Activated B cell treated with CpG ODN at 0.5 μM for 24 hours (primary cell): ENCODE results near the gene MMP20. TPM values are rescaled to one million over a fixed set of nuclear protein-coding genes. Genes with fewer than 3 reads are reported as not detected.

Experiments used
- ATAC-seq: fragments of 200-7000 bp; cut with Tn5 transposase; one replicate; pipeline ENCODE4 v1.10.0; 2021; ENCODE audit warnings: low read depth, mild to moderate bottlenecking, moderate library complexity
- CTCF ChIA-PET: fragments of 350-600 bp; sonication (Branson Sonifier 250); formaldehyde crosslinking; loops from one replicate; lab custom pipeline; 2021; ENCODE audit warnings: antibody characterized with exemption; lab: Charles Lee
- POLR2A ChIA-PET: fragments of 350-600 bp; sonication (Branson Sonifier 250); formaldehyde crosslinking; loops from one replicate; lab custom pipeline; 2021; ENCODE audit warnings: antibody characterized with exemption; lab: Charles Lee
- DNase-seq: peaks from one replicate; pipeline ENCODE4 v3.0.0; 2022
- H3K27ac Mint-ChIP-seq: one replicate; pipeline ENCODE4 v1.8.0; 2020; ENCODE audit warnings: mixed read lengths
- H3K27me3 Mint-ChIP-seq: one replicate; pipeline ENCODE4 v1.8.0; 2021; ENCODE audit warnings: mixed read lengths
- H3K36me3 Mint-ChIP-seq: one replicate; pipeline ENCODE4 v1.8.0; 2021; ENCODE audit warnings: low read depth, mixed read lengths
- H3K4me1 Mint-ChIP-seq: one replicate; pipeline ENCODE4 v1.8.0; 2021; ENCODE audit warnings: mixed read lengths
- H3K4me3 Mint-ChIP-seq: one replicate; pipeline ENCODE4 v1.8.0; 2020; ENCODE audit warnings: mild to moderate bottlenecking, mixed read lengths
- H3K9me3 Mint-ChIP-seq: one replicate; pipeline ENCODE4 v1.8.0; 2020; ENCODE audit warnings: mixed read lengths
- CTCF ChIP-seq: fragments of 200-600 bp; IDR thresholded peaks from one replicate; pipeline ENCODE4 v1.8.0; 2022; ENCODE audit warnings: antibody characterized with exemption, mild to moderate bottlenecking
- intact Hi-C: fragments of 100-400 bp; cut with micrococcal nuclease; formaldehyde crosslinking; loops from one replicate; pipeline ENCODE4 v1.15.1; 2024
- total RNA-seq: library from RNA; stranded (reverse); gene quantifications from 2 replicates; pipeline ENCODE4 v1.2.3, GENCODE V29; 2022

Gene MMP20
- total RNA-seq, 1 donor from 2014 or later, result not detected

GRCh38 chr11:102528618-102529017 is 96.5 kb downstream of the MMP20 start:
- ChIA-PET POLR2A (no interaction called here), CTCF (no interaction called here)
- ATAC-seq, result no peak
- Mint-ChIP-seq H3K27ac (no peak overlapping the region), H3K4me1 (peaks cover 9% of the 10 kb centered on the region), H3K27me3 (no peaks in the 10 kb centered on the region), H3K36me3 (no peaks in the 10 kb centered on the region), H3K4me3 (no peak overlapping the region), H3K9me3 (no peaks in the 10 kb centered on the region)
- intact Hi-C loops, result loop anchor here (2.0 kb wide), 1 partner anchor 18 kb away; no protein-coding TSS in a partner anchor
- TF ChIP-seq CTCF, result no peak
- DNase-seq, result no peak

- no peak overlapping the region for H3K4me3 Mint-ChIP-seq
These were observed 97.4 kb downstream of the MMP20 start for GRCh38 chr11:102527684-102528083.

GRCh38 chr11:102527041-102527440 is 98.1 kb downstream of the MMP20 start:
- ATAC-seq, result no peak
- no peaks in the 10 kb centered on the region for H3K9me3 Mint-ChIP-seq
- no peak for DNase-seq

More at GRCh38 chr11:102527684-102528083, 97.4 kb downstream of the MMP20 start:
- ATAC-seq (no peak), DNase-seq (no peak)
- Mint-ChIP-seq H3K4me1 (peaks cover 15% of the 10 kb centered on the region), H3K36me3 (no peaks in the 10 kb centered on the region), H3K27ac (no peak overlapping the region), H3K9me3 (no peaks in the 10 kb centered on the region), H3K27me3 (no peaks in the 10 kb centered on the region)
- ChIA-PET CTCF (no interaction called here), POLR2A (no interaction called here)
- intact Hi-C loops, result loop anchor here (2.0 kb wide), 1 partner anchor 19 kb away; no protein-coding TSS in a partner anchor
- no peak for TF ChIP-seq CTCF

More at GRCh38 chr11:102527041-102527440, 98.1 kb downstream of the MMP20 start:
- intact Hi-C loops, result no loop called here
- TF ChIP-seq CTCF, result no peak
- Mint-ChIP-seq H3K4me3 (no peak overlapping the region), H3K36me3 (no peaks in the 10 kb centered on the region), H3K4me1 (peaks cover 21% of the 10 kb centered on the region), H3K27me3 (no peaks in the 10 kb centered on the region), H3K27ac (no peak overlapping the region)
- ChIA-PET POLR2A (no interaction called here), CTCF (no interaction called here)

Other genes with a start within 250 kb of the MMP20 start
- 182 and 191 TPM in 2 replicates for gene TMEM123, start 172.6 kb downstream of the MMP20 start, total RNA-seq
- gene MMP7, start 94.6 kb downstream of the MMP20 start, total RNA-seq, result not detected in 2 replicates
- not detected in 2 replicates for gene MMP27, start 80.4 kb upstream of the MMP20 start, total RNA-seq
- not detected in 2 replicates for gene MMP8, start 99.6 kb upstream of the MMP20 start, total RNA-seq
- not detected in 2 replicates for gene MMP10, start 155.3 kb upstream of the MMP20 start, total RNA-seq
- gene MMP1, start 172.8 kb upstream of the MMP20 start, total RNA-seq, result not detected in 2 replicates
- not detected in 2 replicates for gene MMP3, start 218.3 kb upstream of the MMP20 start, total RNA-seq
- not detected in 2 replicates for gene MMP12, start 249.7 kb upstream of the MMP20 start, total RNA-seq